Chondrocyte (in vitro differentiated cells): Measurements from ENCODE around the gene TRIM2. TPM values are rescaled to one million over a fixed set of nuclear protein-coding genes. Genes with fewer than 3 reads are reported as not detected.

Source experiments
- DNase-seq: peaks from one replicate; pipeline ENCODE4 v3.0.0; 2021; ENCODE audit warnings: mixed read lengths, low spot score
- H3K27ac Mint-ChIP-seq: one replicate; pipeline ENCODE4 v1.8.0; 2021; ENCODE audit warnings: mild to moderate bottlenecking, moderate library complexity, mixed read lengths; ENCODE audit not compliant: unreplicated experiment
- H3K27me3 Mint-ChIP-seq: 2 replicates; pipeline ENCODE4 v1.8.0; 2021; ENCODE audit warnings: low read depth, mixed read lengths
- H3K36me3 Mint-ChIP-seq: 2 replicates; pipeline ENCODE4 v1.8.0; 2021; ENCODE audit warnings: low read depth, mixed read lengths
- H3K4me1 Mint-ChIP-seq: 2 replicates; pipeline ENCODE4 v1.8.0; 2021; ENCODE audit warnings: low read depth, mild to moderate bottlenecking, mixed read lengths
- H3K4me3 Mint-ChIP-seq: one replicate; pipeline ENCODE4 v1.8.0; 2021; ENCODE audit warnings: mild to moderate bottlenecking, moderate library complexity, mixed read lengths; ENCODE audit not compliant: unreplicated experiment
- H3K9me3 Mint-ChIP-seq: 2 replicates; pipeline ENCODE4 v1.8.0; 2021; ENCODE audit warnings: low read depth, mixed read lengths
- total RNA-seq: library from RNA; stranded (reverse); gene quantifications from 3 replicates; pipeline ENCODE4 v1.2.1, GENCODE V29; 2021
- TF ChIP-seq, protein P1 (sequence below): fragments of 200-600 bp; sonication (generic); IDR thresholded peaks from 2 replicates; pipeline ENCODE4 v1.5.0; 2021; ENCODE audit warnings: antibody characterized with exemption, mild to moderate bottlenecking, moderate library complexity

Gene TRIM2
- total RNA-seq, 1 donor from 2014 or later, result 18.2 TPM

GRCh38 chr4:153283260-153283659 is 79.0 kb downstream of the TRIM2 start:
- Mint-ChIP-seq H3K4me3 (no peak overlapping the region), H3K9me3 (peaks cover 3% of the 10 kb centered on the region), H3K4me1 (no peaks in the 10 kb centered on the region), H3K27ac (no peak overlapping the region), H3K27me3 (no peaks in the 10 kb centered on the region), H3K36me3 (peaks cover 14% of the 10 kb centered on the region)
- no peak for DNase-seq
- TF ChIP-seq, protein P1, sequence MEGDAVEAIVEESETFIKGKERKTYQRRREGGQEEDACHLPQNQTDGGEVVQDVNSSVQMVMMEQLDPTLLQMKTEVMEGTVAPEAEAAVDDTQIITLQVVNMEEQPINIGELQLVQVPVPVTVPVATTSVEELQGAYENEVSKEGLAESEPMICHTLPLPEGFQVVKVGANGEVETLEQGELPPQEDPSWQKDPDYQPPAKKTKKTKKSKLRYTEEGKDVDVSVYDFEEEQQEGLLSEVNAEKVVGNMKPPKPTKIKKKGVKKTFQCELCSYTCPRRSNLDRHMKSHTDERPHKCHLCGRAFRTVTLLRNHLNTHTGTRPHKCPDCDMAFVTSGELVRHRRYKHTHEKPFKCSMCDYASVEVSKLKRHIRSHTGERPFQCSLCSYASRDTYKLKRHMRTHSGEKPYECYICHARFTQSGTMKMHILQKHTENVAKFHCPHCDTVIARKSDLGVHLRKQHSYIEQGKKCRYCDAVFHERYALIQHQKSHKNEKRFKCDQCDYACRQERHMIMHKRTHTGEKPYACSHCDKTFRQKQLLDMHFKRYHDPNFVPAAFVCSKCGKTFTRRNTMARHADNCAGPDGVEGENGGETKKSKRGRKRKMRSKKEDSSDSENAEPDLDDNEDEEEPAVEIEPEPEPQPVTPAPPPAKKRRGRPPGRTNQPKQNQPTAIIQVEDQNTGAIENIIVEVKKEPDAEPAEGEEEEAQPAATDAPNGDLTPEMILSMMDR, result no peak

GRCh38 chr4:153290134-153290533 is 85.9 kb downstream of the TRIM2 start:
- Mint-ChIP-seq H3K36me3 (peaks cover 6% of the 10 kb centered on the region), H3K27me3 (no peaks in the 10 kb centered on the region), H3K4me3 (no peak overlapping the region), H3K9me3 (peaks cover 5% of the 10 kb centered on the region), H3K27ac (no peak overlapping the region), H3K4me1 (no peaks in the 10 kb centered on the region)
- TF ChIP-seq, protein P1, result no peak
- DNase-seq, result no peak

DNA sequence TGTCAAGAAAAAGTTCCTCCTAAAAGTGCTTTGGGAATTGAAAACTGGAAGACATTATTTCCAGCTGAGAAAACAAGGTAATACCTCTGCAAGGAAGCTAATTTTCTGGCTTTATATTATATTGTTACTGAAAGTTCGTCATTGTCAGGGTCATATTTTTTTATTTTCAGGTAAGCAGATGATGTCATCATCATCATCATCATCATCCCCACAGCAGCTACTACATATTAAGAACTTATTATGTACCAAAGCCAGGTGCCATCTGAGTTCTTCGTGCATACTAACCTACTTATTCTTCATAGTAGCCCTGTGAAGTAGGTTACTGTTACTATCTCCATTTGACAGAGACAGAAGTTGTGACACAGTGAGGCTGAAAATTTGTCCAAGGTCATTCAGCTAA is 87.3 kb downstream of the TRIM2 start:
- DNase-seq, result no peak
- H3K27ac Mint-ChIP-seq, result no peak overlapping the region
- TF ChIP-seq, protein P1, result no peak
- H3K4me3 Mint-ChIP-seq, result no peak overlapping the region
- H3K4me1 Mint-ChIP-seq, result peaks cover 6% of the 10 kb centered on the region
- peaks cover 12% of the 10 kb centered on the region for H3K36me3 Mint-ChIP-seq
- H3K27me3 Mint-ChIP-seq, result no peaks in the 10 kb centered on the region
- peaks cover 5% of the 10 kb centered on the region for H3K9me3 Mint-ChIP-seq

- no peak for DNase-seq
- Mint-ChIP-seq H3K36me3 (peaks cover 16% of the 10 kb centered on the region), H3K4me1 (peaks cover 9% of the 10 kb centered on the region), H3K27ac (no peak overlapping the region), H3K9me3 (peaks cover 5% of the 10 kb centered on the region), H3K27me3 (no peaks in the 10 kb centered on the region), H3K4me3 (no peak overlapping the region)
- TF ChIP-seq, protein P1, result no peak
These were observed 88.9 kb downstream of the TRIM2 start for GRCh38 chr4:153292897-153293741.

GRCh38 chr4:153293742-153294057 is 89.5 kb downstream of the TRIM2 start:
- Mint-ChIP-seq H3K9me3 (peaks cover under 1% of the 10 kb centered on the region), H3K27me3 (no peaks in the 10 kb centered on the region), H3K27ac (no peak overlapping the region), H3K4me3 (no peak overlapping the region), H3K4me1 (peaks cover 9% of the 10 kb centered on the region), H3K36me3 (peaks cover 11% of the 10 kb centered on the region)
- TF ChIP-seq, protein P1, result no peak
- no peak for DNase-seq
